SU-DHL-6 (cell line): Measurements from ENCODE around the gene HMGA1.
"Not testable (repeated sequence)": the region's sequence is repeated elsewhere in the genome, so short reads cannot be mapped to it uniquely, and the experiment has no call there.

Experiments
- H2AFZ ChIP-seq: fragments of 200-600 bp; sonication (generic); 2 replicates; pipeline ENCODE4 v1.6.1; 2014; ENCODE audit warnings: low read depth, mild to moderate bottlenecking, moderate library complexity, mixed read lengths, antibody characterized with exemption, low read length; ENCODE audit not compliant: severe bottlenecking
- H3F3A ChIP-seq: fragments of 200-600 bp; shearing (Covaris generic); 2 replicates; pipeline ENCODE4 v1.6.0; 2016; ENCODE audit warnings: antibody characterized with exemption, mild to moderate bottlenecking; ENCODE audit not compliant: insufficient read depth
- H3K27ac ChIP-seq: fragments of 200-600 bp; sonication (generic); 2 replicates; pipeline ENCODE4 v1.5.1; 2016; ENCODE audit warnings: low read depth, mild to moderate bottlenecking, low read length, moderate library complexity, mixed read lengths
- H3K27me3 ChIP-seq: fragments of 200-600 bp; sonication (generic), shearing (Covaris generic); 2 replicates; pipeline ENCODE4 v1.6.0; 2014; ENCODE audit warnings: mild to moderate bottlenecking, low read length
- H3K36me3 ChIP-seq: fragments of 200-600 bp; sonication (generic); 2 replicates; pipeline ENCODE4 v1.6.1; 2014; ENCODE audit warnings: mild to moderate bottlenecking, low read length, mixed read lengths
- H3K4me2 ChIP-seq: fragments of 300-600, 200-600 bp; shearing (Covaris generic), sonication (generic); 2 replicates; pipeline ENCODE4 v1.6.0; 2014; ENCODE audit warnings: low read length, low read depth, mild to moderate bottlenecking; ENCODE audit not compliant: poor library complexity, severe bottlenecking
- H3K4me3 ChIP-seq: fragments of 200-600 bp; sonication (generic); 2 replicates; pipeline ENCODE4 v1.5.1; 2014; ENCODE audit warnings: antibody characterized with exemption, low read length, mild to moderate bottlenecking, mixed read lengths; ENCODE audit not compliant: insufficient read depth, poor library complexity, severe bottlenecking
- H3K79me2 ChIP-seq: fragments of 200-600 bp; sonication (generic); 2 replicates; pipeline ENCODE4 v1.6.1; 2014; ENCODE audit warnings: mild to moderate bottlenecking, low read length, moderate library complexity; ENCODE audit not compliant: insufficient read depth
- H3K9ac ChIP-seq: fragments of 200-600 bp; sonication (generic); 2 replicates; pipeline ENCODE4 v1.7.0; 2014; ENCODE audit warnings: mild to moderate bottlenecking, low read length
- H3K9me2 ChIP-seq: fragments of 200-600 bp; sonication (generic); replicated peaks from 2 replicates; pipeline ENCODE4 v1.6.1; 2014; ENCODE audit warnings: low read length; ENCODE audit not compliant: insufficient read depth
- H3K9me3 ChIP-seq: fragments of 200-600 bp; sonication (generic); 2 replicates; pipeline ENCODE4 v1.6.1; 2014; ENCODE audit warnings: low read length, mixed read lengths; ENCODE audit not compliant: insufficient read depth
- H4K20me1 ChIP-seq: fragments of 200-600 bp; sonication (generic); 2 replicates; pipeline ENCODE4 v1.6.1; 2014; ENCODE audit warnings: low read depth, mild to moderate bottlenecking, antibody characterized with exemption, low read length, moderate library complexity, mixed read lengths
- EZH2phosphoT487 ChIP-seq: fragments of 200-600 bp; sonication (generic), shearing (Covaris generic); conservative IDR thresholded peaks from 2 replicates; pipeline ENCODE4 v1.6.1; 2018; ENCODE audit warnings: mild to moderate bottlenecking, antibody characterized with exemption, low read length, moderate library complexity, mixed read lengths
- TF ChIP-seq, protein P1 (sequence below): fragments of 200-600 bp; sonication (generic); IDR thresholded peaks from one replicate; pipeline ENCODE4 v1.5.1; 2017; ENCODE audit warnings: antibody characterized with exemption, mild to moderate bottlenecking, low read length, moderate library complexity; ENCODE audit not compliant: insufficient read depth, poor library complexity, severe bottlenecking

Gene HMGA1

DNA sequence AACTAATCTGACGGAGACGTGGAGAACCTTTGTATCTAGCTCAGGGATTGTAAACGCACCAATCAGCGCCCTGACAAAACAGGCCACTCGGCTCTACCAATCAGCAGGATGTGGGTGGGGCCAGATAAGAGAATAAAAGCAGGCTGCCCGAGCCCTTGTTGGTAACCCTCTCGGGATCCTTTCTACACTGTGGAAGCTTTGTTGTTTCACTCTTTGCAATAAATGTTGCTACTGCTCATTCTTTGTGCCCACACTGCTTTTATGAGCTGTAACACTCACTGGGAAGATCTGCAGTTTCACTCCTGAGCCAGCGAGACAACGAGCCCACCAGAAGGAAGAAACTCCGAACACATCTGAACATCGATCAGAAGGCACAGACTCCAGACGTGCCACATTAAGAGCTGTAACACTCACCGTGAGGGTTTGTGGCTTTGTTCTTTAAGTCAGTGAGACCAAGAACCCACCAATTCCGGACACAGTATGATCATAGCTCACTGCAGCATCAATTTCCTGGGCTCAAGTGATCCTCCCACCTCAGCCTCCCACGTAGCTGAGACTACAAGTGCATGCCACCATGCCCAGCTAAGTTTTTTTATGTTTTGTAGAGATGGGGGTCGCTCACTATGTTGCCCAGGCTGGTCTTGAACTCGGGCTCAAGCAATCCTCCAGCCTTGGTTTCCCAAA lies 33.1 kb downstream of the HMGA1 start:
- not testable (repeated sequence) for H3K9ac ChIP-seq, H3K27me3 ChIP-seq, H3K79me2 ChIP-seq, H3K4me2 ChIP-seq, H3F3A ChIP-seq, H3K4me3 ChIP-seq, H2AFZ ChIP-seq, H3K9me2 ChIP-seq, H3K27ac ChIP-seq, H3K36me3 ChIP-seq, H3K9me3 ChIP-seq, H4K20me1 ChIP-seq

DNA sequence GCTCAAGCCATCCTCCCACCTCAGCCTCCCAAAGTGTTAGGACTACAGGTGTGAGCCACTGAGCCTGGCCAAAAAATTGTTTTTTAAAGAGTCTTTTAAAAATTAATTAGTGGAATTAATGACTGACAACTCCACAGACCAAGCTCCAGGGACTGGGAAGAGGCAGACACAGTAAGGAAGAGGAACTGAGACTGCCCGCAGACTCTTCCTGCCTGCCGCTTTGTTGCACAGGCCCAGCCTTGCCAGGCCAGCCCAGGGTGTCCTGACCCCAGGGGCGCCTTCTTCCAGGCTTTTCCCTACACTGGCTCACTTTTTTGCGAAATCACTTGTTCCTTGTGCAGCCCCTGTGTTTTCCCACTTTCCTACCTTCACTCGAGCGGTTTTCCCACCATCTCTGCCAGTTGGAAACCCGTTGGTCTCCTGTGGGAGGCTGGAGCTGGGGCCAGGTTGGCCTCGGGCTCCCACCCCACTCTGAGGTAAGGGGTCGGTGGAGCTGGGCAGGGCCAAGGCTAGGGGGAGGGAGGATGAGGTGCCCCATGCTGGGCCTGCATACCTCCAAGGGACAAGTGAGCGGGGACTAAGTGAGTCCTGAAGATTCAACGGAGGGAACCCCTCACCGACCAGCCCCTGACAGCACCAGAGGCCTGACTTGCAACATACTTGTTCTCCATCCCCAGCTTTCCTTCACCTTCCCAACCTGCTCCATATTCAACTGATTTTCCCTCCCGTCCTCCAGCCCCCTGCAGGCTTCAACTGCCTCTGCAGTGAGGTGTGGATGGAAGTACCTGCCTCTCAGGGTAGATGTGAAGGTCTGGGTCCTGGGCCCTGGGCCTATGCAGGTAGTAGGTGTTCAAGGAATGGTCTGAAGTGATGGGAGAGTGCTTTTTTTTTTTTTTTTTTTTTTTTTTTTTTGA lies 35.6 kb downstream of the HMGA1 start:
- no peaks in the 10 kb centered on the region for H3K79me2 ChIP-seq
- no peaks in the 10 kb centered on the region for H3K9me2 ChIP-seq
- no peak overlapping the region for H3K27ac ChIP-seq
- no peak overlapping the region for H3K4me3 ChIP-seq
- H3K27me3 ChIP-seq, result no peaks in the 10 kb centered on the region
- H2AFZ ChIP-seq, result no peak overlapping the region
- TF ChIP-seq EZH2phosphoT487, result no peak
- TF ChIP-seq, protein P1, sequence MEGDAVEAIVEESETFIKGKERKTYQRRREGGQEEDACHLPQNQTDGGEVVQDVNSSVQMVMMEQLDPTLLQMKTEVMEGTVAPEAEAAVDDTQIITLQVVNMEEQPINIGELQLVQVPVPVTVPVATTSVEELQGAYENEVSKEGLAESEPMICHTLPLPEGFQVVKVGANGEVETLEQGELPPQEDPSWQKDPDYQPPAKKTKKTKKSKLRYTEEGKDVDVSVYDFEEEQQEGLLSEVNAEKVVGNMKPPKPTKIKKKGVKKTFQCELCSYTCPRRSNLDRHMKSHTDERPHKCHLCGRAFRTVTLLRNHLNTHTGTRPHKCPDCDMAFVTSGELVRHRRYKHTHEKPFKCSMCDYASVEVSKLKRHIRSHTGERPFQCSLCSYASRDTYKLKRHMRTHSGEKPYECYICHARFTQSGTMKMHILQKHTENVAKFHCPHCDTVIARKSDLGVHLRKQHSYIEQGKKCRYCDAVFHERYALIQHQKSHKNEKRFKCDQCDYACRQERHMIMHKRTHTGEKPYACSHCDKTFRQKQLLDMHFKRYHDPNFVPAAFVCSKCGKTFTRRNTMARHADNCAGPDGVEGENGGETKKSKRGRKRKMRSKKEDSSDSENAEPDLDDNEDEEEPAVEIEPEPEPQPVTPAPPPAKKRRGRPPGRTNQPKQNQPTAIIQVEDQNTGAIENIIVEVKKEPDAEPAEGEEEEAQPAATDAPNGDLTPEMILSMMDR, result no peak
- no peak overlapping the region for H3K4me2 ChIP-seq
- H4K20me1 ChIP-seq, result no peaks in the 10 kb centered on the region
- no peak overlapping the region for H3K9ac ChIP-seq
- H3F3A ChIP-seq, result no peaks in the 10 kb centered on the region; the same call in 1 of the 2 replicates
- H3K36me3 ChIP-seq, result no peaks in the 10 kb centered on the region
- no peaks in the 10 kb centered on the region for H3K9me3 ChIP-seq

DNA sequence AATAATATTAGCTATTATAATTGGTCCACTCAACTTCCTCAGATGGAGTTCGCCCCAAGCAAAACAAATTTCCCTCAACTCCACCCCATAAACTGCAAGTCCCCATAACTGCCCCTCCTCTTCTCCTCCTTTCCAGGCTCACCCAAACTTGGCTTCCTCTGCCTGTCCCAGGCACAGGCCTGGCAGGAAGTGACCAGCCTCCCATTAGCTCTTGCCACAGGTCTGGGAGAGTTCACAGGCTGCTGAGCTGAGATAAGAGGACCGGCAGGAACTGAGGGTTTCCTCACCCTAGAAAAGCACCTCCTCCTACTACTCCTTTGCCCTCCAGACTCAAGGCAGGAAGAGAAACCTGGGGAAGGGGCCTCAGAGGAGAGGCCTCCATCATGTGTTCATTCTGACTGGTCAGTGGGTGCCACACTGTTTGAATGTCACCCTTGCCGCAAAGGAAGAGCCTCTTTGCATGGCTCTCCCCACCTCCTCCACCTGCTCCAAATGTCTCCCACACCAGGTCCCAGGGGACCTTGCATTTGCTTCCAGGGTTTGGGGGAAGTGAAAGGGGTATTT lies 36.7 kb downstream of the HMGA1 start:
- TF ChIP-seq, protein P1, result no peak
- TF ChIP-seq EZH2phosphoT487, result no peak
- Histone ChIP-seq H3K9me2 (no peaks in the 10 kb centered on the region), H3K27me3 (no peaks in the 10 kb centered on the region), H3K9me3 (no peaks in the 10 kb centered on the region), H3K4me3 (no peak overlapping the region), H3K79me2 (no peaks in the 10 kb centered on the region), H2AFZ (no peak overlapping the region), H4K20me1 (no peaks in the 10 kb centered on the region), H3F3A (no peaks in the 10 kb centered on the region; the same call in 1 of the 2 replicates), H3K9ac (no peak overlapping the region), H3K36me3 (no peaks in the 10 kb centered on the region), H3K27ac (no peak overlapping the region), H3K4me2 (no peak overlapping the region)

DNA sequence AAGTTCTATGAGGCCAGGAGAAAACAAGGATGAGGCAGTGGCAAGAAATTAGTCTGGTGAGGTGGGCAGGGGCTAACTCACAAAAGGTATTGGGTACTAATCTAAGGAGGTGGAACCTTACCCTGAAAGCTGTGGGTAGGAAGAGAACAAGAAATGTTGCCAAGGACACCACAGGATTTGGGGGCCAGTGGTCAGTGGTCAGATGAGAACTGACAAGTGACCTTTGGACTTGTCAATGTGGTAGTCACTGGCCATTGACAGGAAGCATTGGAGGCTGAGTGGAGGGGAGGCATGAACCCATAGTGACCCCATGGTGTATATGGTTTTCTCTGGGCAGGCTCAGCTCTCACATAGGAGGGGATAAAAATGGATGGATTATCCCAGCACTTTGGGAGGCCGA lies 37.5 kb downstream of the HMGA1 start:
- no peaks in the 10 kb centered on the region for H4K20me1 ChIP-seq
- H3K36me3 ChIP-seq, result no peaks in the 10 kb centered on the region
- no peak overlapping the region for H2AFZ ChIP-seq
- no peaks in the 10 kb centered on the region for H3K27me3 ChIP-seq
- no peak for TF ChIP-seq EZH2phosphoT487
- TF ChIP-seq, protein P1, result no peak
- no peaks in the 10 kb centered on the region for H3K9me3 ChIP-seq
- H3K4me2 ChIP-seq, result no peak overlapping the region
- H3K27ac ChIP-seq, result no peak overlapping the region
- no peaks in the 10 kb centered on the region; the same call in 1 of the 2 replicates for H3F3A ChIP-seq
- no peak overlapping the region for H3K4me3 ChIP-seq
- no peaks in the 10 kb centered on the region for H3K9me2 ChIP-seq
- no peaks in the 10 kb centered on the region for H3K79me2 ChIP-seq
- H3K9ac ChIP-seq, result no peak overlapping the region
